LNCAP (cell line): ENCODE results near the gene CLEC16A.

Experiments
- TF ChIP-seq, protein P1 (sequence below): fragments of 450-650 bp; IDR thresholded peaks from 2 replicates; pipeline ENCODE4 v1.5.1; 2017; ENCODE audit warnings: mild to moderate bottlenecking

CLEC16A gene

DNA sequence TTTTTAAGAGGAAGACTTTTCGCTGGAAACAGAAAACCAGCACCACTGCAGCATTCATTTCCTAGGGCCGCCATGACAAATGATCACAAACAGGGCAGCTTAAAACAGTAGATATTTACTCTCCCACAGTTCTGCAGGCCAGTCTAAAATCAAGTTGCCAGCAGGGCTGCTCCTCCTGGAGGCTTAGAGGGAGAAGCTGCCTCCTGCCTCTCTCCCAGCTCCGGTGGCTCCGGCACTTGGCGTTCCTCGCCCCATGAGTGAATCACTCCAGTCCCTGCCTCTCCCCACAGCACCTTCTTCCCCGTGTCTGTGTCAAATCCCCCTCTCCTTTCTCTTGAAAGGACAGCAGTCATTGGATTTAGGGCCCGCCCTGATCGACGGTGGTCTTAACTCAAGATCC is 239.6 kb downstream of the CLEC16A start:
- TF ChIP-seq, protein P1, sequence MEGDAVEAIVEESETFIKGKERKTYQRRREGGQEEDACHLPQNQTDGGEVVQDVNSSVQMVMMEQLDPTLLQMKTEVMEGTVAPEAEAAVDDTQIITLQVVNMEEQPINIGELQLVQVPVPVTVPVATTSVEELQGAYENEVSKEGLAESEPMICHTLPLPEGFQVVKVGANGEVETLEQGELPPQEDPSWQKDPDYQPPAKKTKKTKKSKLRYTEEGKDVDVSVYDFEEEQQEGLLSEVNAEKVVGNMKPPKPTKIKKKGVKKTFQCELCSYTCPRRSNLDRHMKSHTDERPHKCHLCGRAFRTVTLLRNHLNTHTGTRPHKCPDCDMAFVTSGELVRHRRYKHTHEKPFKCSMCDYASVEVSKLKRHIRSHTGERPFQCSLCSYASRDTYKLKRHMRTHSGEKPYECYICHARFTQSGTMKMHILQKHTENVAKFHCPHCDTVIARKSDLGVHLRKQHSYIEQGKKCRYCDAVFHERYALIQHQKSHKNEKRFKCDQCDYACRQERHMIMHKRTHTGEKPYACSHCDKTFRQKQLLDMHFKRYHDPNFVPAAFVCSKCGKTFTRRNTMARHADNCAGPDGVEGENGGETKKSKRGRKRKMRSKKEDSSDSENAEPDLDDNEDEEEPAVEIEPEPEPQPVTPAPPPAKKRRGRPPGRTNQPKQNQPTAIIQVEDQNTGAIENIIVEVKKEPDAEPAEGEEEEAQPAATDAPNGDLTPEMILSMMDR: no peak

DNA sequence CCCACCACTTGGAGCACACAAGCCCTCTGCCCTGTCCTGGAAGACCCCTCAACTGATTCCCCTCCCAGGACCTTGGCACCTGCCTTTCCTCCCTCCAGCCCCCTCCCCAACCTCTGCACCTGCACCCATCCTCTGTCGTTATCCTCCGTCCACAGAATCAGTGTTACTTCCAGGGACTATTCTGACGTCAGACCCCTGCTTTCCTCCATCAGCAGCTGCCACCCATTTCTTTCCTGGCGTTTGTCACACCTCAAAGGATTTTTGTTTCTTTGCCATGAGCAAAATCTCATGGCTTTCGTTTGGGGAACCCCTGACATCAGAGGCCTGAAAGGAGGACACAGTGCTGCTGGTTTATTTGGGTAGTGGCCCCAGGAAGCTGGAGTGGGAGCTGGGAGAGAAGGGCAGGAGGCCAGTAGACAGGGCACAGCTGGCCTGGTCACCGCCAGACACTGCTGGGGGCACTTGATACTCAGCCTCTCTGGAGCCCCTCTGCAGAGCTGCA is 243.2 kb downstream of the CLEC16A start:
- TF ChIP-seq, protein P1: no peak

DNA sequence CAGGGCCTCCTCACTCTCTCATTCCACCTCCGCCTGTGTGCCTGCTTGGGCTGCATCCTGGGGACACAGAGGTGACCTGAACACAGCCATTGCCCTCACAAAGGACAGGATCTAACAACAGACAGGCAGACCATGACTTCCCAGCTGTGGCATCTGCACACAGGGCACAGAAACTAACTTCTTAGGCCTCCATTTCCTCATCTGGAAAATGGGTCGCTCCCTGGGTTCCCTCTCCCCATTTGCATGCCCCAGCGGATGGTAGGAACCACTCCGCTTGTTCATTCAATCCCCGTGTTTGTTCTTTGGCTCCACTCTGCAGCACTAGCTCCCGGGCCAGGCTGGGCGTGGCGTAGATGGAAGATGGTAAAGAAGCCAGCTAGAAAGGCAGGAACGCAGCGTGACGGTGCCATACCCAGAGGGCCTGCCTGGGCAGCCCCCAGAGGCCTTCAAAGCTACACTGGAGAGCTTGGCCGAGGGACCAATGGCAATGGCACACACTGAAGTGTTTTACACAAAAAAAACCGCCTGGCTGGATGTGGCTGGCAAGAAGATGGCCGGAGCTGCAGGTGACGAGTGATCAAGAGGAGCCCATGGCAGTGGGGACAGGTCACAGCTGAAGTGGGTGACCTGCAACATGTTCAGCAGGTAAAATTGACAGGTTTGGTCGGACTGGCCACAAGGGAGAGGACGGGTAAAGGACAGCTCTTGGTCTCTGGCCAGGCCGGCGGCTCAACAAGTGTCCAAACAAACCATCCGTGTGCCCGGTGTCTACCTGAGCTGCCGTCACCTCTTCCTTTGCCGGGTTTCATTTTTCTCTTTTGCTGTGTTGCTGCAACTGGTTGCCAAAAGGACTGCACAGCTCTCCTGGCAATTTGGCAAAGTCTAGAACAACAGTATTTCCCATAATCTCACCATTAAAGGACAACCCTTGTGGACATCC is 244.7 kb downstream of the CLEC16A start:
- TF ChIP-seq, protein P1: no peak

DNA sequence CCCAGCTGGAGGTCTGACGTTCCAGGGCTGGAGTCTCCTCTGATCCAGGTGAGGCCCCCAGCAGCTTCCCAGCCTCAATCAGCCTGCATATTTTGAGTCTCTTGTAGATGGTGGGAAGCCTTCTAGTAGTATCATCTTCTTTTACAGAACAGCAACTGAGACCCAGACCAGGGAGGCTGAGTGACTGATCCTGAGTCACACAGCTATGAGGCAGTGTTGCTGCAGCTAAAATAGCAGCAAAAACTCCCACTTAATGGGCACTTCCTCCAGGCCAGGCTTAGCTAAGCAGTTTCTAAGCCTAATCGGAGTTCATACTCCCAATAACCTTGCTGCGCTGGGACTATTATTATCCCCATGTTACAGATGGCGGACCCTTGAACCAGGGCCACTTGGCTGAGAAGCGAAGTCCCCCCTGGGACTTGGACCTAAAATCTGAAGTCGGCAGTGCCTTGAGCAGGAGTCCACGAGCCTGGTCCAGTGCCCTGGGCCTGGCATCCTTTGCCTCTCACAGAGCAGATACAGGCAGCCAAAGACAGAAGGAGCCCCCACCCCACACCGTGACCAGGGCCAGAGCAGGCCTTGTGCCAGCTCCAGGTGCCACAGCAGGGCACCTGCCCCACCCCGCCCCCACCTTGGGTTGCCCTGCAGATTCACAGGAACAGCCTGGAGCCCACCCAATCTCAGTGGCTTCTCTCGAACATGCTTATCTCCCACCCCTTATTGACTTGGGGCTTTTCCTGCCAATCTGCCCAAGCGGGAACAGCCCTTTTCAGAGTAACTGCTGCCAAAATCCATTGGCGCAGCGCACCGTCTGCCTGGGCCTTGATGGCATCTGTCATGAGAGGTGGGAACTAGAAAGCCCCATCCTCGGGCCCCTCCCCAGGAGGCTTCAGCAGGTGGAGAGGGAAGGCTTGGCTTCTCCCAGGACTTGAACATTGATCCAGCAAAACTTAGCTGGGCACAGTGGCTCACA is 246.5 kb downstream of the CLEC16A start:
- TF ChIP-seq, protein P1: no peak

DNA sequence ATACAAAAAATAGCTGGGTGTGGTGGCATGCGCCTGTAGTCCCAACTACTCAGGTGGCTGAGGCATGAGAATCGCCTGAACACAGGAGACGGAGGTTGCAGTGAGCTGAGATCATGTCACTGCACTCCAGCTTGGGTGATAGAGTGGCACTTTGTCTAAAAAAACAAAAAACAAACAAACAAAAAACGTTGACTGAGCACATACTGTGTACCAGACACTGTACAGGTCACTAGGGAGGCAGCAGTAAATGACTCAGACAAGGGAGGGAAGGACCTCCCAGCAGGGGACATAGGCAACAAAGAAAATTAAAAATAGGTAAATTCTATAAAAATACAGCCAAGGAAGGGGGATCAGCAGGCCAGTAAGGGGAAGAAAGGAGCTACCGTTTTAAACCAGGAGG is 247.3 kb downstream of the CLEC16A start:
- TF ChIP-seq, protein P1: no peak

DNA sequence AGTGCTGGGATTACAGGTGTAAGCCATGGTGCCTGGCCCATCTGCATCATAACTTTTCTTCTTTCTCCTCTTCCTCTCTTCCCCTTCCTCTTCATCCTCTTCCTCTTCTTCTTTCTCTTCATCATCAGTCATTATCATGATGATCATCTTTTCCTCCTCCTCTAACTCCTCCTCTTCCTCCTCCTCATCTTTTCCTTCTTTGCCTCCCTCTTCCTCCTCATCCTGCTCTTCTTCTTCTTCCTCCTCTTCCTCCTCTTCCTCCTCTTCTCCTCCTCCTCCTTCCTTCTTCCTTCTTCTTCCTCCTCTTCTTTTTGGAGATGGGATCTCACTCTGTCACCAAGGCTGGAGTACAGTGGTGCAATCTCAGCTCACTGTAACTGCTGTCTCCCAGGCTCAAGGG is 249.1 kb downstream of the CLEC16A start:
- TF ChIP-seq, protein P1: no peak

DNA sequence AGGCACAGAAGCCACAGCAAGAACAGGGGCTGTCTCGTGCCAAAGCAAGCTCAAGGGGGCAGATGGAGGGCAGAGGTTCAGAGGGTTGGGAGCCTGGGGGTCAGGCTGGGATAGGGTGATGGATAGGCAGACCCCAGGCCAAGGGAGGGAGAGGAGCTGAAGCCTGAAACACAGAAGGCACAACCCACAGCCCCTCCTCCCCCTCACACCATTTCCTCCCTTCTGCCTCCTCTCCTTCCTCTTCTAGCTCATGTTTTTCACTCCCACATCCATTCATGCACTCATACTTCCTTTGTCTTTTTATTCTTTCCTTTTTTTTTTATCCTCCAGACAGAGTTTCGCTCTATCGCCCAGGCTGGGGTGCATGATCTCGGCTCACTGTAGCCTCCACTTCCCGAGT is 250.5 kb downstream of the CLEC16A start:
- TF ChIP-seq, protein P1: no peak
